HepG2 (cell line): Measurements from ENCODE around the gene ADAM8. TPM values are rescaled to one million over a fixed set of nuclear protein-coding genes. Genes with fewer than 3 reads are reported as not detected.

Source experiments
- AKAP8 ChIP-seq: sonication (generic); formaldehyde crosslinking; IDR thresholded peaks from 2 replicates; pipeline ENCODE4 v1.5.1; 2020; ENCODE audit warnings: mild to moderate bottlenecking, missing genetic modification reagents
- ELF4 ChIP-seq: sonication (generic); formaldehyde crosslinking; IDR thresholded peaks from 2 replicates; pipeline ENCODE4 v1.5.0; 2020; ENCODE audit warnings: missing genetic modification reagents, mild to moderate bottlenecking, moderate library complexity, borderline replicate concordance
- EP300 ChIP-seq, 3 experiments: sonication (generic) in 1 of 3; formaldehyde crosslinking in 1 of 3; IDR thresholded peaks; 2 replicates each; pipeline versions ENCODE4 v1.5.1 to v1.6.1; 2011 to 2020; ENCODE audit warnings: low read depth in 2 of 3, low read length in 2 of 3, borderline replicate concordance in 1 of 3, improper control_type of control experiment in 1 of 3, mild to moderate bottlenecking in 1 of 3, missing genetic modification reagents in 1 of 3, moderate library complexity in 1 of 3
- FOXK2 ChIP-seq: fragments of 450-650 bp; IDR thresholded peaks from 2 replicates; pipeline ENCODE4 v1.6.1; 2016
- MTA3 ChIP-seq: sonication (generic); formaldehyde crosslinking; IDR thresholded peaks from 2 replicates; pipeline ENCODE4 v1.4.0; 2020; ENCODE audit warnings: missing genetic modification reagents
- REST ChIP-seq, 2 experiments: IDR thresholded peaks; 2 replicates each; pipeline ENCODE4 v1.6.1; 2011 to 2012; ENCODE audit warnings: low read length in 2 of 2, borderline replicate concordance in 1 of 2, low read depth in 1 of 2, mild to moderate bottlenecking in 1 of 2, moderate library complexity in 1 of 2
- RFXAP ChIP-seq: sonication (generic); formaldehyde crosslinking; IDR thresholded peaks from 2 replicates; pipeline ENCODE4 v1.4.0; 2020; ENCODE audit warnings: missing genetic modification reagents, borderline replicate concordance
- SIN3B ChIP-seq: fragments of 150-350 bp; IDR thresholded peaks from 2 replicates; pipeline ENCODE4 v1.6.1; 2014; ENCODE audit warnings: low read length
- SNAI1 ChIP-seq: sonication (generic); formaldehyde crosslinking; IDR thresholded peaks from 2 replicates; pipeline ENCODE4 v1.5.0; 2020; ENCODE audit warnings: mild to moderate bottlenecking, missing genetic modification reagents, borderline replicate concordance
- TAF1 ChIP-seq: sonication (generic); formaldehyde crosslinking; IDR thresholded peaks from 2 replicates; pipeline ENCODE4 v1.4.0; 2020; ENCODE audit warnings: missing genetic modification reagents
- TBX2 ChIP-seq: sonication (generic); formaldehyde crosslinking; IDR thresholded peaks from 2 replicates; pipeline ENCODE4 v1.5.0; 2020; ENCODE audit warnings: missing genetic modification reagents, mild to moderate bottlenecking, borderline replicate concordance
- TGIF2 ChIP-seq: IDR thresholded peaks from 2 replicates; pipeline ENCODE4 v1.6.1; 2016; ENCODE audit warnings: control low read depth, missing compliant biosample characterization
- THAP11 ChIP-seq: IDR thresholded peaks from 2 replicates; pipeline ENCODE4 v1.6.1; 2016; ENCODE audit warnings: missing biosample characterization, missing genetic modification reagents
- TRAFD1 ChIP-seq: sonication (generic); formaldehyde crosslinking; IDR thresholded peaks from 2 replicates; pipeline ENCODE4 v1.5.1; 2020; ENCODE audit warnings: missing genetic modification reagents, mild to moderate bottlenecking, borderline replicate concordance
- TSC22D2 ChIP-seq: sonication (generic); formaldehyde crosslinking; IDR thresholded peaks from 2 replicates; pipeline ENCODE4 v1.5.1; 2020; ENCODE audit warnings: missing genetic modification reagents, mild to moderate bottlenecking, borderline replicate concordance
- ZNF567 ChIP-seq: sonication (generic); formaldehyde crosslinking; IDR thresholded peaks from 2 replicates; pipeline ENCODE4 v1.8.1; 2023; ENCODE audit warnings: mild to moderate bottlenecking, missing genetic modification reagents, borderline replicate concordance
- ZNF709 ChIP-seq: sonication (generic); formaldehyde crosslinking; IDR thresholded peaks from 2 replicates; pipeline ENCODE4 v1.5.0; 2020; ENCODE audit warnings: mild to moderate bottlenecking, missing genetic modification reagents
- ZSCAN31 ChIP-seq: sonication (generic); formaldehyde crosslinking; IDR thresholded peaks from 2 replicates; pipeline ENCODE4 v1.5.0; 2020; ENCODE audit warnings: low read depth, mild to moderate bottlenecking, missing genetic modification reagents
- polyA plus RNA-seq, 8 experiments: library from polyadenylated mRNA; depleted of rRNA in 3 of 8; stranded (reverse) in 7 of 8; unstranded in 1 of 8; fragments of >200 nt; fragmentation: Illumina TruSeq in 4 of 8; extraction: Trizol in 4 of 8; gene quantifications; 2 replicates each; pipeline versions ENCODE4 v1.2.1 to v1.2.3, GENCODE V29; 2011 to 2016; ENCODE audit warnings: low read depth in 4 of 8, missing spikeins in 1 of 8, mixed read lengths in 1 of 8; ENCODE audit not compliant: insufficient read depth in 1 of 8
- total RNA-seq, 5 experiments: library from RNA; depleted of rRNA; stranded (reverse); fragments of >200 nt; fragmentation: Illumina TruSeq; extraction: Trizol; gene quantifications; 2 replicates each; pipeline ENCODE4 v1.2.3, GENCODE V29; 2016; ENCODE audit warnings: low read depth in 1 of 5
- TF ChIP-seq, protein P1 (sequence below): IDR thresholded peaks from 2 replicates; pipeline ENCODE4 v1.4.0; 2020; ENCODE audit warnings: mild to moderate bottlenecking, missing genetic modification reagents

ADAM8 gene
- total and polyA plus RNA-seq, 2 of the 13 experiments (the other 11 are each of a cell fraction or from before 2014, with no cell fraction given) = 0.24 to 0.93 TPM

DNA sequence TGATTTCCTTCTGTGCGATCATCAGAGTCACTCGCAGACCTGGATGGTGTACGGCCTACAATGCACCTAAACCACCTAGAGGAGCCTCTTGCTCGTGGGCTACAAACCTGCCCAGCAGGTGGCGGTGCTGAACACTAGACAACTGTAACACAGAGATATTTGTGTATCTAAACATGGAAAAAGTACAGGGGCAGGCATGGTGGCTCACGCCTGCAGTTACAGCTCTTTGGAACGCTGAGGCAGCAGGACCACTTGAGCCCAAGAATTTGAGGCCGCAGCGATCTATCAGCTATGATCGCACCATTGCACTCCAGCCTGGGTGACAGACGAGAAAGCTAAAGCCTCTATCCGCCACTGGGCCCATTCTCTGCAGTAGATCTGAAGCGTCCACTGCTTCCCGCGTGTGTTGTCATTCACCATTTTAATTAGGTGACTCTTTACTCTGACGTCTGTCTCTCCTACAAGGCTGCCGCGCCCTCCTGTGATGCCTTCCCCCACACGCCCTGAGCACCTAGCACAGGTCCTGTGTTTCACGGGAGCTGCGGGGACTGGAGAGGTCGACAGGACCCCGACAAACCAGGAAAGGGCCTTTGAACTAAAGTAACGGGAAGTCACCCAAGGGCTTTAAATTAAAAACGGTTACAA is 31.2 kb upstream of the ADAM8 start (continued):
- TF ChIP-seq, protein P1, sequence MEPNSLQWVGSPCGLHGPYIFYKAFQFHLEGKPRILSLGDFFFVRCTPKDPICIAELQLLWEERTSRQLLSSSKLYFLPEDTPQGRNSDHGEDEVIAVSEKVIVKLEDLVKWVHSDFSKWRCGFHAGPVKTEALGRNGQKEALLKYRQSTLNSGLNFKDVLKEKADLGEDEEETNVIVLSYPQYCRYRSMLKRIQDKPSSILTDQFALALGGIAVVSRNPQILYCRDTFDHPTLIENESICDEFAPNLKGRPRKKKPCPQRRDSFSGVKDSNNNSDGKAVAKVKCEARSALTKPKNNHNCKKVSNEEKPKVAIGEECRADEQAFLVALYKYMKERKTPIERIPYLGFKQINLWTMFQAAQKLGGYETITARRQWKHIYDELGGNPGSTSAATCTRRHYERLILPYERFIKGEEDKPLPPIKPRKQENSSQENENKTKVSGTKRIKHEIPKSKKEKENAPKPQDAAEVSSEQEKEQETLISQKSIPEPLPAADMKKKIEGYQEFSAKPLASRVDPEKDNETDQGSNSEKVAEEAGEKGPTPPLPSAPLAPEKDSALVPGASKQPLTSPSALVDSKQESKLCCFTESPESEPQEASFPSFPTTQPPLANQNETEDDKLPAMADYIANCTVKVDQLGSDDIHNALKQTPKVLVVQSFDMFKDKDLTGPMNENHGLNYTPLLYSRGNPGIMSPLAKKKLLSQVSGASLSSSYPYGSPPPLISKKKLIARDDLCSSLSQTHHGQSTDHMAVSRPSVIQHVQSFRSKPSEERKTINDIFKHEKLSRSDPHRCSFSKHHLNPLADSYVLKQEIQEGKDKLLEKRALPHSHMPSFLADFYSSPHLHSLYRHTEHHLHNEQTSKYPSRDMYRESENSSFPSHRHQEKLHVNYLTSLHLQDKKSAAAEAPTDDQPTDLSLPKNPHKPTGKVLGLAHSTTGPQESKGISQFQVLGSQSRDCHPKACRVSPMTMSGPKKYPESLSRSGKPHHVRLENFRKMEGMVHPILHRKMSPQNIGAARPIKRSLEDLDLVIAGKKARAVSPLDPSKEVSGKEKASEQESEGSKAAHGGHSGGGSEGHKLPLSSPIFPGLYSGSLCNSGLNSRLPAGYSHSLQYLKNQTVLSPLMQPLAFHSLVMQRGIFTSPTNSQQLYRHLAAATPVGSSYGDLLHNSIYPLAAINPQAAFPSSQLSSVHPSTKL (CRISPR knock-in tag) = no peak
- 0 out of 2 replicates have a peak, but pooled peaks have one; percentile 20 for TF ChIP-seq FOXK2
- TF ChIP-seq TGIF2 = 0 out of 2 replicates have a peak, but pooled peaks have one; percentile 54
- TF ChIP-seq AKAP8 (CRISPR knock-in tag) = peak; percentile 12; the same call in 1 of the 2 replicates
- no peak for TF ChIP-seq MTA3 (CRISPR knock-in tag)
- TF ChIP-seq TBX2 = 0 out of 2 replicates have a peak, but pooled peaks have one; percentile 34
- peak; percentile 59; the same call in 1 of the 2 replicates for TF ChIP-seq THAP11
- no peak for TF ChIP-seq SNAI1 (CRISPR knock-in tag)
- TF ChIP-seq ZSCAN31 (CRISPR knock-in tag) = no peak
- no peak for TF ChIP-seq SIN3B
- no peak for TF ChIP-seq TAF1
- 0 out of 2 replicates have a peak, but pooled peaks have one; percentile 35 for TF ChIP-seq RFXAP (CRISPR knock-in tag)
- TF ChIP-seq ZNF567 (CRISPR knock-in tag) = no peak
- no peak for TF ChIP-seq ELF4
- no peak for TF ChIP-seq REST (IDR thresholded peaks at IDR 0.05; ENCODE audit: borderline replicate concordance in 1 of 2, low read depth in 1 of 2, low read length in 2 of 2)
- no peak for TF ChIP-seq ZNF709
- no peak for TF ChIP-seq EP300 (IDR thresholded peaks at IDR 0.05; ENCODE audit: low read depth in 2 of 2, low read length in 2 of 2)
- TF ChIP-seq EP300 (CRISPR knock-in tag; IDR thresholded peaks at IDR 0.05; ENCODE audit: borderline replicate concordance) = no peak
- peak; percentile 30; the same call in 1 of the 2 replicates for TF ChIP-seq TSC22D2
- TF ChIP-seq TRAFD1 (CRISPR knock-in tag) = no peak
